ENCODE data around the gene KPNB1. TPM values are rescaled to one million over a fixed set of nuclear protein-coding genes. Genes with fewer than 3 reads are reported as not detected.

KPNB1 gene
- total RNA-seq, 4 donors from 2014 or later = 72.3 to 276 (median 135) TPM

DNA sequence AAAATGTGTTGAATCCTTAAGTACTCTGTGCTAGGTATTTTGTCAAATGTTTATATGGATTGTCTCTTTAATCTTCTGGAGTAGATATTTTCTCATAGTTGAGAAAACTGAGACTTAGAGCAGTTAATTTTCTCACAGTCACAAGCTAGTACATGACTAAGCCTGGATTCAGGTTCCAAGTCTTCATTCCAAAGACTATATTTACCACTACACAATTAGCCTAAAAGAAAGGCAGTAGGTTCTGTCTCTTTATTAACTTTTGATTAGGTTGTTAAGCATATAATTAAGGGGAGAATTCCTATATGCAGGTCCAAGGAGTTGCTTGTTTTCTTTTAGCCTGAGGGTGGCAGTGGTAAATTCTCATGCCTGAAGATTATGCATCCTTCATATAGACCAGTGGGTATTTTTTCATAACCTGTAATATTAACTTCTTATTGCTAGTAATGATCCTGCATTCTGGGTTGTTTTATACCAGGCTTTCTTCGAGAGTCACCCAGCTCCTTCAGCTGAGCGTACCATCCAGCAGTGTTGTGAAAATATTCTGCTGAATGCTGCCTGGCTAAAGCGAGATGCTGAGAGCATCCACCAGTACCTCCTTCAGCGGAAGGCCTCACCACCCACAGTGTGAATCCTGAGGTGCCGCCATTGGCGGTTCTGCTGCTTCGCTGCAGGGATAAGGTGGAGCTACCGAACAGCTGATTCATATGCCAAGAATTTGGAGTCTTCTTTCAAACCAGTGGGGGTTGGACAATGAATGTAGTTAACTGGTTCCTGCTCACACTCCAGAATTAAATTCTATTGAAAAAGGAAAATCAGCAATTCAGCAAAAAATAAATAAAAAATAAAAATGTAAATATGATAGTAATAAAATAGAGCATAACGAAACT is 28.2 kb upstream of the KPNB1 start:
- TF ChIP-seq POLR2A (IDR thresholded peaks at IDR 0.05) (no peak), CTCF (IDR thresholded peaks at IDR 0.05) (no peak)
- Histone ChIP-seq H3K9me3 (no peaks in the 10 kb centered on the region), H3K36me3 (peaks cover 0 to 71% (median 0%) of the 10 kb centered on the region in 3 donors), H3K4me1 (no peaks in the 10 kb centered on the region), H3K27me3 (no peaks in the 10 kb centered on the region), H3K4me3 (no peak overlapping the region), H3K27ac (peak overlapping the region in 1 of 4 donors; percentile 4)
- DNase-seq = no peak

- H3K4me3 ChIP-seq = no peak overlapping the region
- H3K9me3 ChIP-seq = no peaks in the 10 kb centered on the region
- H3K36me3 ChIP-seq = peaks cover 0 to 68% (median 0%) of the 10 kb centered on the region in 3 donors
- DNase-seq = no peak
- TF ChIP-seq CTCF (IDR thresholded peaks at IDR 0.05) (no peak), POLR2A (IDR thresholded peaks at IDR 0.05) (no peak)
- H3K4me1 ChIP-seq = no peaks in the 10 kb centered on the region
- peak overlapping the region in 1 of 4 donors; percentile 4 for H3K27ac ChIP-seq
- no peaks in the 10 kb centered on the region for H3K27me3 ChIP-seq
Measured at GRCh38 chr17:47622180-47622549, 27.6 kb upstream of the KPNB1 start.

DNA sequence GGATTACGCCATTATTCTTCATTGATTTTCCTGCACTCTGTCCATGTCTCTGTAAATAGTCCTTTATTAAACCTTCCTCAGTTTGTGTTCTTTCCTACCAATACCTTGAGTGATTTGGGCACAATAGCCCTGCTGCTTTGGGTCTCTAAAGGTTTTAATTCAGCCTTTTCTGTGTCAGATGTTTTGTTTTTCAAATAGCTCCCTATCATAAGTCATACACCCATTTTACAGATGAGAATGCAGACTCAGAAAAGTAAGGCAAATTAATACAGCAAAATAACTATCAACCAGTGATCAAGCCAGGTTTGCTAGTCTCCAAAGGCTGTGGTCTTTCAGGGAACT is 25.0 kb upstream of the KPNB1 start:
- H3K9me3 ChIP-seq = no peaks in the 10 kb centered on the region
- no peak overlapping the region for H3K27ac ChIP-seq
- DNase-seq = no peak
- H3K36me3 ChIP-seq = peaks cover 0 to 43% (median 0%) of the 10 kb centered on the region in 3 donors
- no peaks in the 10 kb centered on the region for H3K4me1 ChIP-seq
- no peaks in the 10 kb centered on the region for H3K27me3 ChIP-seq
- no peak overlapping the region for H3K4me3 ChIP-seq
- no peak for TF ChIP-seq CTCF (IDR thresholded peaks at IDR 0.05)
- no peak for TF ChIP-seq POLR2A (IDR thresholded peaks at IDR 0.05)

- no peaks in the 10 kb centered on the region for H3K9me3 ChIP-seq
- H3K27ac ChIP-seq = no peak overlapping the region
- no peak overlapping the region for H3K4me3 ChIP-seq
- no peaks in the 10 kb centered on the region for H3K27me3 ChIP-seq
- H3K4me1 ChIP-seq = no peaks in the 10 kb centered on the region
- peaks cover 0 to 10% (median 0%) of the 10 kb centered on the region in 3 donors for H3K36me3 ChIP-seq
- DNase-seq = no peak
- TF ChIP-seq CTCF (IDR thresholded peaks at IDR 0.05) (no peak), POLR2A (IDR thresholded peaks at IDR 0.05) (no peak)
Measured at GRCh38 chr17:47628014-47628566, 21.6 kb upstream of the KPNB1 start.

GRCh38 chr17:47629826-47630225 is 19.9 kb upstream of the KPNB1 start:
- Histone ChIP-seq H3K27ac (no peak overlapping the region), H3K4me1 (no peaks in the 10 kb centered on the region), H3K27me3 (no peaks in the 10 kb centered on the region), H3K4me3 (no peak overlapping the region), H3K9me3 (no peaks in the 10 kb centered on the region), H3K36me3 (no peaks in the 10 kb centered on the region)
- TF ChIP-seq CTCF (IDR thresholded peaks at IDR 0.05) = no peak
- no peak for TF ChIP-seq POLR2A (IDR thresholded peaks at IDR 0.05)
- no peak for DNase-seq

All from Peyer's patch (tissue), 4 donors.